Activated CD4-positive, alpha-beta T cell treated with anti-CD3 and anti-CD28 coated beads, Interleukin-2, Interleukin-4, amounts not matched to agents 100 ng/mL and 50 ng/mL, durations not matched to agents 16 hours and 8 hours (primary cell): ENCODE data around the gene UTP15.
A peak's percentile ranks its signal among the peaks of the same experiment; 100 is the strongest.

ENCODE experiments used
- DNase-seq: peaks from one replicate; pipeline ENCODE4 v3.0.0-alpha.2; 2020; ENCODE audit warnings: low spot score

UTP15 gene

DNA sequence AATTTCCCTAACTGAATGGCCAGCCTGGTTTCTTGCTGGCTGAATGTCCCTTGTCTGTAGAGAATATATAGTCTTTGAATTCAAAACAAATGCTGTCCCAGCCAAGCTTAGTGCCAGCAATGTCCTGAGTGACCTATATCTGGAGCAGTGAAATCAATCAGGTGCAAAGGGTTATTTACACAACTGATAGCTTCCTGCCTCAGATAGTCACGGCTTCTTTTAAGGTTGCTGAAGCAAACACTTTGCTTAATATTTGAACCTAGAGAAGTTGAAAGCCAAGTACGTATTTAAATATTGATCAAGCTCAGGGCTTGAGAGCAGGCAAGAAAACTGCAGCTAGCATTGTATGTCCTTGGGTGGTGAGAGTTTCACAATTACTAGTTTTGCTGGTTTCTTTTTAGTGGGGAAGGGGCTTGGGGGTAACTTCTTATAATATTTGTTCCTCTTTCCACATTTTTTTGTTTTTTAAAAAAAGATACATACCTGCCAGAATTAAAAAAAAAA is 58.4 kb downstream of the UTP15 start:
- no peak for DNase-seq

DNA sequence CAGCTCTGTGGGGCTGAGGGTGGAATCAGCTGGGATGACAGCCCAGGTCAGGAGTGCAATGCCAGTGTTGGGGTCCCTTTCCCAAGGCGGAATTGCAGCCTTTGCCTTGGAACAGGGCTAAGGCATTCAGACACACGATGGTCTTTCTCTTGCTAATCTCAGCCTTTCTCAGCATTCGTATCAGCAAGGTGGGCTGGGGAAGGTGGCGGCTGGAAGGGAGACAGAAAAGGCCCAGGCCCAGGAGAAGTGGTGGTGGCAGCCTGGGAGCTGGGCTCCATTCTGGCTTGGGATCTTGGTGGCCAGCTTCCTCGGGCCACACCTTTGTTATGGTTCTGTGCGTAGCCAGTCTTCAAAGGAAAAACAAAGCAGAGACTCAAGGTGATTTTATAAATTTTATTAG is 59.3 kb downstream of the UTP15 start:
- DNase-seq, result no peak

DNA sequence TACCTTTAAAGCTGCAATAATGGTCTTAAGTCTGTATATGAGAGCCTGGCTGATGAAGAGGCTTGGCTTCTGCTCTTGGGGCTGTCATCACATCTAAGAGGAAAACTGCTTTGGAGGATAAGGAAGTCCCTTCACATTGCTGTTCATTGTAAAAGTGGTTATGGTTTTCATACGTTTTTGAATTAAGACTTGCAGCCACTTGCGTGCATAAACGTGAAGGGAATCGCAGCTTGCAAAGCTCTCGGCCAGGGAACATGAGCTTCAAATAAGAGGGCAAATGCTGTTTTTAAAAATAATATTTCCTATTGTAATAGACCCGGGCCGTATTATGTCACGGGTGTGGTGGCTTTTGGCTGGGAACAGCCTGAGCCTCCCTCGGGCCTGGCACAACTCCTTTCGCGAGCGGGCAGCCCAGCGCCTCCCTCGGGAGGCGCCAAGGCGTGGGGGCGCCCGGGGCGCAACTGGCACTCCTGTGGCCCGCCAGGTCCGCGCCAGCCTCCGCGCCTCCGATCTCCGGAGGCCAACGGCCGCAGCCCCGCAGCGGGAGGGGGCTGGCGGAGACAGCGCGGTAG is 59.9 kb downstream of the UTP15 start:
- no peak for DNase-seq

DNA sequence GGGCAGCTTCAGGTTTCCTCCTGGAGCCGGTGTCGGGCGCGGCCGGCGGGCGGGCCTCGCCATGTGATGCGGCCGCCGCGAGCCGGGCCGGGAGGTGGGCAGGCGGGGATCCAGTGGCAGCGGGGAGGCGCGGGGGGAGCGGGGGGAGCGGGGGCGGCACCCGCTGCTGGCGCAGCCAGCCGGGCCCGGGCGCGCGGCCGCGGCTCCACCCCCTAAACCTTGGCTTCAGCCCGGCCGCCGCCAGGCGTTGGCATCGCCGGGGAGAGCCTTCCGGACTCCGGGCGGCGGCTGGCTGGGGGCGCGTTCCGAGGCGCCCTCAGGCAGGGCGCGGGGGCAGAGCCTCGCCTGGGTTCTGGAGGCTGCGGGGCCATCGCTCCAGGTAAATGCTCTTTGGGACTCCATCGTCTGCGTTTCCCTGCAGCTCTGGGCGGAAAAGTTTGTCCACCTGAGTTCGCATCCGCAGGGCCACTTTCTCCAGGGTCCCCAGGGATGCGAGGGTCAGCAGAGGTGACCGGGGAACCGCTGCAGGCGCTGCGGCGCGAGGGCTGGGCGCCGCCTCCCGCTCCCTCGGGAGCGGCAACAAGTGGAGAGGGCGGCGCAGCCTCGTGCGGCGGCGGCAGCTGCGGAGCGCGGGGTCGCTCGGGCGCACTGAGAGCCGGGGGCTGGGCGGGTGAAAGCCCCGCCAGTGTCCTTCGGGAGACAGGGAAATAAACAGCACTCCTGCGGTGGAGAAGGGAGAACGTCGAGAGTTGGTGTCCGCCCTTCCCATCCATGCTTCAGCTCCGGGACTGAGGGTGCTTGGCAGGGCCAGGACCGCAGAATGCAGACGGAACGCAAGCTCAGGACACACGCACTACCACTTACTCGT is 60.6 kb downstream of the UTP15 start, which contains the start of gene ARHGEF28:
Gene ARHGEF28, plus strand, starts transcription at position 253 of the 868 bp plus-strand sequence. CDS start 58,656 bp downstream, outside the sequence.
- DNase-seq, result peak; percentile 12

- no peak for DNase-seq
Observed at GRCh38 chr5:73626814-73627313, 61.3 kb downstream of the UTP15 start.

DNA sequence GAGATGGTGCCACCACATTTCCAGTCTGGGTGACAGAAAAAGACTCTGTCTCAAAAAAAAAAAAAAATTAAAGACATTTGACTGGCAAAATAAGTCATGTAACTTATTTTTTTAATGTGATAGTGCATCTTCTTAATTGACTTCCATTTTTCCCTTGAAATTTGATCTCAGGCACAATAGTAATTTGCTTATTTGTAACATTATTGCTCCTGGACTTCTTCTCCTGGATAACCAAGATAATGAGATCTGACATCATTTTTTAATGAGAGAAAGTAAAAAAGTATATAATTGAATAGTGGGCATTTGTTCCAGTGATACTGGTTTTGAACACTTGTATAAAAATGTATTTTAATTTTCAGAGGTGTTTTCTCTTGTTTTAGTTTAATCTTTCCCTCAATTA is 63.9 kb downstream of the UTP15 start:
- DNase-seq, result no peak

GRCh38 chr5:73630765-73631164 is 65.2 kb downstream of the UTP15 start:
- no peak for DNase-seq

GRCh38 chr5:73631500-73631899 is 66.0 kb downstream of the UTP15 start:
- no peak for DNase-seq
